ENCODE measurements around the gene DTHD1. TPM values are rescaled to one million over a fixed set of nuclear protein-coding genes. Genes with fewer than 3 reads are reported as not detected.

DTHD1 gene
- total RNA-seq, 1 experiment from 2014 or later: not detected

DNA sequence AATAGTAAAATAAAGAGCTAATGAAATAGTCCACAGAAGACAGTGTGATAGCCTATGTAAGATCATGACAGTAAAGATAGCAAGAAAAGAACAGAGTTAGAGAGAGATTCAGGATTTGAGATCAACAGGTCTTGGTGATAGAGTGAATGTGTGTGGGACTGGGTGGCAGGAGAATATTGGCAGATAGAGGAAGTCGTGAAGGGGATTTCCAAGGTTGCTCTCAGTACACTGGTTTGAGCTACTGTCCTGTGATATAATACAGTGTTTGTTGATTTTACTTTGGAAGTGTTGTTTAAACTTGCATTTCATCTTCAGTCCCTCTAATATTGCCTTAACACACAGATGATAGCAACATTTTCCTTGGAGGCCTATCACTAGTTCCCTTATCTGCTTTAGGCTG lies 44.1 kb downstream of the DTHD1 start:
- H3K9me3 ChIP-seq: no peaks in the 10 kb centered on the region
- no peak for DNase-seq
- H3K27me3 ChIP-seq: no peaks in the 10 kb centered on the region
- H3K4me3 ChIP-seq: no peak overlapping the region
- H3K36me3 ChIP-seq: no peaks in the 10 kb centered on the region

DNA sequence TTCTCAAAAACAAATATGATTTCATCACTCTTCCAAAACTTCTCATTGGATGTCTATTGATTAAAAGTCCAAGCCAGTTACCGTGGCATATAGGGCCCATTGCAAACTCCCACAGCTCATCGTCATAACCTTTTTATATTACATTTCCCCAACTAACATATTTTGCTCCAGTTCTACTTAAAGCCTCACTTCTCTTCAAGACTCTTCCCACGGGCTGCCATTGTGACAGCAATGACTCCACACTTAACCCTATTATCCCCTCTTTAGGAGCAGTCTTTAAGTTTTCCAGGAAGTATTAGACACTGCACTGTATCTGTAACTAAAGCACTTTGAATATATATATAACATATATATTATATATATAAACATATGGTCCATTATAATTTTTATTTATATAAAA lies 44.5 kb downstream of the DTHD1 start:
- no peaks in the 10 kb centered on the region for H3K36me3 ChIP-seq
- H3K4me3 ChIP-seq: no peak overlapping the region
- H3K9me3 ChIP-seq: no peaks in the 10 kb centered on the region
- H3K27me3 ChIP-seq: no peaks in the 10 kb centered on the region
- no peak for DNase-seq

DNA sequence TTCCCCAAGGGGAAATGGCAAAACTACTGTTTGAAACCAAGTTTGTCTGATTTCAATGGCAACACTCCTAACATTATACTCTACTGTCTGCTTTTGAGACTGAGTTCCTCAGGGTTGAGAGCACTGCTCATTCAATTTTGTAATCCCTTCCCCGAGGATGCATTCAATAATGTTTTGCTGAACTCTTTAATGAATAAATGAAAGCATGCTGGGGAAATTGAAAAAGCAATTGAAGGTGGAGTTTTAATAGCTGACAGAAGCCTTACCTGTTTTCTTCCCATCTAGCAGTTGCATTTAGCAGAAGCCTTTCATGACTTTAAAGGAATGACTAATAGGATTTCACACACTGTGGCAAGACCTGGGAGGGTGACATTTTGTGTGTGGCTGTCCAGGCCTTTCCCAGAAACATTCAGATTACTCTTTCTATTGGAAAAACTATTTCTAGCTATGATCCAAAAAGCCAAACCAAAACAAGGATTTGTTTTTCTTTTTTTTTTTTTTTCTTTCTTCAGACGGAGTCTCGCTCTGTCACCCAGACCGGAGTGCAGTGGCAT lies 45.1 kb downstream of the DTHD1 start:
- no peaks in the 10 kb centered on the region for H3K9me3 ChIP-seq
- no peak overlapping the region for H3K4me3 ChIP-seq
- H3K27me3 ChIP-seq: no peaks in the 10 kb centered on the region
- no peak for DNase-seq
- no peaks in the 10 kb centered on the region for H3K36me3 ChIP-seq

DNA sequence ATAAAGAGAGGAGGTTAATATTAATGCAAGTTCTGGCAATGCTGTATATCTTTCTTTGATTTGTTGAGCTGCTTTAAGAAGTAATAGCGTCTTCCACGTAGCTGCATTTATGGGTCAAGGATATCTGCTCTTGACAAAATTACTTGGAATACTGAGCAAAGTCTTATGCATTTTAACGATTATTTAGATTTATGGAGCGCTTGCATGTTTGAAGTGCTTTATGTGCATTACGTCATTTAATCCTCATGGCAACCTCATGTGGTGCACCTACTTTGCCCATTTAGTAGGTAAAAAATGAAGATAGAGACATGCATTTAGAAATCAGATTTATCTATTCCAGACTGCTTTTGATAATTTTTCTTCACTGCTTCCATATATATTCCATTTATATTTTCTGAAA lies 46.0 kb downstream of the DTHD1 start:
- DNase-seq: no peak
- H3K9me3 ChIP-seq: no peaks in the 10 kb centered on the region
- no peaks in the 10 kb centered on the region for H3K36me3 ChIP-seq
- H3K27me3 ChIP-seq: no peaks in the 10 kb centered on the region
- no peak overlapping the region for H3K4me3 ChIP-seq

DNA sequence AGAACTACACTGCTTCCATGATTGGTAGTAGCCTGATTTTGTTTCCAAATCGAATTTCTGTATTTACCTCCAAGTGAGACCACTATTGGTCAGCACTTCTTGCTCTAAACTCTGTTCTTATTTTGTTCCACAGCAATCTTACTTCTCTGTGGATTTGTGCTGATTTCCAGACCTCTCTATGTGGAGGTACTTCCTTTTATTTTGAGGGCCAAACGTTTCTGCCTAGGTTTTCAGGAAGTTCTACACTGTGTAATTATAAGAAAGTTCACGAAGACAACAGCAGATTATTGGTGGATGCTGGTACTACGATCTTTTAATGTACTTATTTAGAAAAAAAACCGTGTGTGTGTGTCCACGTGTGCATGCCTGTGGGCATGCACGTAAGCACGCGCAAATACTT lies 46.7 kb downstream of the DTHD1 start:
- Histone ChIP-seq H3K27me3 (no peaks in the 10 kb centered on the region), H3K4me3 (no peak overlapping the region), H3K36me3 (no peaks in the 10 kb centered on the region), H3K9me3 (no peaks in the 10 kb centered on the region)
- DNase-seq: no peak

DNA sequence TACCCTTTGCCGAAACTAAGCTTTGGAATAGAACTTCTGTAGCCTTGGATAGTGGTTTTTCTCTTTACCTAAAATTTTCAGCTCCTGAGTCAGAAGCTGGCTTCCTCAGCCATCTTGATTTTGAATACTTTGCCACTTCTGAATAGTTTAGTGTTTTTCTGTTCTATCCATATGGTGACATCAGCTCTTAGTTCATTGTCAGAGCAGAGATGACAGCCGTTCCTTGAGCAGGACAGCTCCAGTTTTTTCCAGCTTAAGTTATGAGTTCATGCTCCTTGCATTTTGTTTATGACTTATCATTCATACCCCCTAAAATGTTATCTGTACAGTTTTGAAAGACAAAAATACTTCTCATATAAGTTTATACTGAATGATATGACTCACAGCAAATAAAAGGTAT lies 47.8 kb downstream of the DTHD1 start:
- no peak for DNase-seq
- Histone ChIP-seq H3K9me3 (no peaks in the 10 kb centered on the region), H3K4me3 (no peak overlapping the region), H3K36me3 (no peaks in the 10 kb centered on the region), H3K27me3 (no peaks in the 10 kb centered on the region)

DNA sequence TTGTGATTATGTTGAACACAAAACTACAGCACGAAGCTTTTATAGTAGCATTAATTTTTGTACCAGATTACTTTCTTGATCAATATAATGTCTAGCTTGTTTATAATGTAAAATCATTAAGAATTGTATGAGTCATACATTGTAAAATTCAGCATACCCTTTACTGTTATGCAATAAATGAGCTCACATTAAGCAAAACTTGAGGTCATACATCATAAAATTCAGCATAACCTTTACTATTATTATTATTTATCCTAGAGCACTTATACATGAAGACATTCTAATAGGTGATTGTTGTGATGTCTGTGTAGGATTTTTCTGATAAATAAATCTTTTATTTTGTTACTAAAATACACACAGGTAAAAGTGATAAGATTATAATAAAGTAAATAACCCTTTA lies 49.4 kb downstream of the DTHD1 start:
- DNase-seq: no peak
- Histone ChIP-seq H3K9me3 (no peaks in the 10 kb centered on the region), H3K27me3 (no peaks in the 10 kb centered on the region), H3K4me3 (no peak overlapping the region), H3K36me3 (no peaks in the 10 kb centered on the region)

DNA sequence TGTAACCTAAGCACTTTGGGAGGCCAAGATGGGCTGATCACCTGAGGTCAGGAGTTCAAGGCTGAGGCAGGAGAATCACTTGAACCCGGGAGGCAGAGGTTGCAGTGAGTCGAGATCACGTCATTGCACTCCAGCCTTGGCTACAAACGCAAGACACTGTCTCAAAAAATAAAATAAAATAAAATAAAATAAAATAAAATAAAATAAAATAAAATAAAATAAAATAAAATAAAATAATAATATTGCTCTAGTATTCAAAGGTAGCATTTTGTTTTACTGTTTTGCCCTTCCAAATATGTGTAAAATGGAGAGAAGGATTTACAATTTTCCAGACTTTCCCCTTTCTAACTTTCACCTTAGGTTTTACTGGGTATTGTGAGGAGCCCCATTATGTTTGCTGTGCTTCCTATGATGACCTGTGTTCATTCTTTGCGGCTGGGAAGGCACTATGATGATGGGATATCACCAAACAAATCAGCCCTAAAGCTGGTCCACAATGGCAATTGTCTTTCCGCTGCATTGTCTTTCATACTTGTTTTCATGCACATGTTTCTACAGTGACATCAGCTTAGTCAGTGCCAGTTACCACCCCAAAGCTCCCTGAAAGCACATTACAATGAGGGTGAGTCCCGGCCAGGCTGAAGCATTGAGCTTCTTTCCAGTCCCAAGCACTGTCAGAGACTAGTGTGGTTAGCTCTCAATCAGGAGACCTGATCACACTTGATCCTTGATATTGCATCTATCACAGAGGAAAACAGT lies 50.8 kb downstream of the DTHD1 start:
- Histone ChIP-seq H3K27me3 (no peaks in the 10 kb centered on the region), H3K9me3 (no peaks in the 10 kb centered on the region), H3K4me3 (no peak overlapping the region), H3K36me3 (no peaks in the 10 kb centered on the region)
- no peak for DNase-seq

DNA sequence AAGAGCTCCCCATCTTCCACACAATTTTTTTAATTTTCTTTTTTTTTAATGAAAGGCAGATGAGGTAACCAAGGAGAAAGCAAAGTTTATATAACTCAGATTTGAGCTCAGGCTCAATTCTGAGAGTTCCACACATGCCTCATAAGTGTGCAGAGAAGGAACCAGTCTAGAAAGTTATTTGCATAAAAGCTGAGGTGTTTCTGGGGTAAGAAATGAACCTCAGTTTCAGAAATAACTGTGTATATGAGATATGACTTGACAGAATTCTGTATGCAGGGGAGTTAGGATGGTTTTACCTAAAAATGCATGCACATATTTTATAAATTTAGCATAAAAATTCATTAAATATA lies 51.3 kb downstream of the DTHD1 start:
- H3K36me3 ChIP-seq: no peaks in the 10 kb centered on the region
- no peaks in the 10 kb centered on the region for H3K27me3 ChIP-seq
- H3K9me3 ChIP-seq: no peaks in the 10 kb centered on the region
- DNase-seq: no peak
- H3K4me3 ChIP-seq: no peak overlapping the region

DNA sequence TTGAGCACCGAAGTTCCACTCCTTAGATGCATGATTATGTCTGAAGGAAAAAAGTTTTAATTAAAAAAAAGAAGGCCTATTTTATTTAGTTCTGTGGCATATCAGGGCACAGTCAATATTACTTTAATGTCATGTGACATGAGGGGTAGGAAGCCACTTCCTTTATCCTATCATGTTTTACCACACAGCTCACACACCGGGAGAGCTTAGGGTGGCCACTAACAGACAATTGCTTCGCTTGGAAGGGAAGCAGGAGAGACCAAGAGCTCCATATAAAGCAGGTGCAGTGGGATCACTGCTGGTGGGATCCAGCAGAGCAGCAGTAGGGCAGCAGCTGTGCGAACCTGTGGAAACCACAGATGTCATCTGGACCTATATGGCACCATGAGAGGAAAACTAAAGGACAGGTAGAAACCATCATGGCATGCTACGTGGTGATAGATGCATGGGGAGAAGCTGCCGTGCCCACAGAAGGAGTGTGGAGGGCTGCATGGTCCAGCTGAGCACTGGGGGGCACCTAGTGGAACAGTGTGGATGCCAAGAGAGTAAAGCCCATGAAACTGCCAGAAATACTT lies 52.0 kb downstream of the DTHD1 start:
- Histone ChIP-seq H3K27me3 (no peaks in the 10 kb centered on the region), H3K4me3 (no peak overlapping the region), H3K36me3 (no peaks in the 10 kb centered on the region), H3K9me3 (no peaks in the 10 kb centered on the region)
- DNase-seq: no peak

DNA sequence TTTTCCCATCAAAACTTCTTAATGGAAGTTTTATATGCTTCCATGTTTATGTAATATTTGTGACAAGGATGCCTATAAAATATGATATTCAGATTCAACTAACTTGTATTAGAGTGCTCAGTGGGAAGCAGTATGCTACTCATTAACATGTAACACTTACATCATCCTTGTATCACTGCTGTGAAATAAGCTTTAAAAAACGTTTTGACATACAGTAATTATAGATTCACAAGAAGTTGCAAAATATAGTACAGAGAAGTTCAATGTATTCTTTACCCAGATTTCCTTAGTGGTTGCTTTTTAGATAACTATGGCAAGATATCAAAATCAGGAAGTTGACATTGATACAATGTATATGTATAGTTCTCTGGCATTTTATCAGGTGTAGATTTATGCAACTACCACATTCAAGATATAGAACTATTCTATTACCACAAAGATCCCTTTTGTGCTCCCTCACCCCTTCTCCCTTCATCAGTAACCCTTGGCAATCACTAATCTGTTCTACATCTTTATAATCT lies 56.3 kb downstream of the DTHD1 start:
- Histone ChIP-seq H3K36me3 (no peaks in the 10 kb centered on the region), H3K4me3 (no peak overlapping the region), H3K27me3 (no peaks in the 10 kb centered on the region), H3K9me3 (no peaks in the 10 kb centered on the region)
- DNase-seq: no peak

DNA sequence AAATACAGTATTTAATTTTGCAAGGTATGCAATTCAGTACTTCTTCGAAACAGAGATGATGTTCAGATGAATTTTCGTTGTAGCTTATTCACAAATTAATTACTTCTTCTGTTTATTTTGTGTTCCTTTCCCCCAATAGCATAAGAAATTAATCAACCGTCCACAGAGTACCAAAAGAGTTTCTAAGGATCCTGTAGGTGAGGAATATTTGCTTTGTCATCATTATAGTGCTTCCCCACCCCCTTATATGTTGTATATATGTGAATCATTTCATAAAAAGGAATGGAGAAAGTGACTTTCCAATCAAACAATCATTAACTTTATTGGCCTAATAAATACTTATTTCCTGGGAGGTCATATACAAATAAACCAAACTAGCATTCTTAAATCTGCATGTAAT lies 57.6 kb downstream of the DTHD1 start:
- no peaks in the 10 kb centered on the region for H3K9me3 ChIP-seq
- no peak for DNase-seq

DNA sequence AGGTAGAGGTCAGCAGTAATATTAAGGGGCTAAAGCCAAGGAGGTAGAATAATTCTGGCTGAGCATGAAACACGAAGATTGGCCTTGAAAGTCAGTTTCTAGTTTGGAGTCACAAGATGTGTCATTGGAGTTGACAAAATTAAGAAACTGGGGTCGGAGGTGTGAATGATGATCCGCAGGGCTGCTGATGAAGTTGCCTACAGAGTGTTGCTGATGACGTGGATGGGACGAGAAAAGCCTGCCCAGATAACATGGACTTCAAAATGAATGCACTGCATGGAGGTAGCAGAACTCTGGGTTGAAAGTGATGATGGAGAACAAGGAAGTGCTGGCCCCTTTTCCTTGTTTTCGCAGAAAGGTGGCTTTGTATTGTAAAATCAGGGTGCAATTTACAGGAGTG lies 60.5 kb downstream of the DTHD1 start:
- H3K4me3 ChIP-seq: no peak overlapping the region
- DNase-seq: no peak
- H3K27me3 ChIP-seq: no peaks in the 10 kb centered on the region
- H3K36me3 ChIP-seq: no peaks in the 10 kb centered on the region
- no peaks in the 10 kb centered on the region for H3K9me3 ChIP-seq

More for the DNA sequence above, 57.6 kb downstream of the DTHD1 start:
- Histone ChIP-seq H3K36me3 (no peaks in the 10 kb centered on the region), H3K27me3 (no peaks in the 10 kb centered on the region), H3K4me3 (no peak overlapping the region)

DNA sequence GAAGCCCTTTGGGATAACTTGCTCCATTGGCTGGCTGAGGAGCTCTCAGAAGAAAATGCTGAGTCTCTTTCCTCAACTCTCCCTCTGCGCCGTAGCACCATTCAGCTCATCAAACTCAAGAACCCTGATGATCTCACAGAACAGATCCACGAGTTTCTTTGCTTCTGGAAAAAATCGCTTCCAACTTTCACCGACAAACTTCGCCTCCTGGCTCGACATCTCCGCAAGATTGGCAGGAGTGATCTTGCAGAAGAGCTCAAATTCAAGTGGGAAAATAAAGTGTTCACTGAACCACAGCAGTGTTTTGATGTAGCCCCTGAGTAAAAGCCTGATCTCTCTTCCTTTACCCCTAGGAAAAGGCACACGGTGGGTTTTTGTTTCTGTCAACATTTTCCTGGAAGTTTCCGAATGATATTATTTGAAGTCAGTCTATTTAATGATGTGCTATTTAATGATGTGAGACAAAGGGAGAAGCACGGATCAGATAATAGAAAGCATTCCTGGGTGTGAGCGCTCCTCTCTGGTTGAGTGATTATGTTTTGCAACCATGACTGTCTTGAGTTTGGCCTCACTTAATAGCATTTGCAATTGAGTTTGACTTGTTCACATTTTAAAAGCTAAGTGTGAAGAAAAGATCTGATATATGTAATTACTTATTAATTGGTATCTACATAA lies 62.2 kb downstream of the DTHD1 start:
- no peak for DNase-seq
- no peaks in the 10 kb centered on the region for H3K36me3 ChIP-seq
- no peaks in the 10 kb centered on the region for H3K9me3 ChIP-seq
- H3K4me3 ChIP-seq: no peak overlapping the region
- H3K27me3 ChIP-seq: no peaks in the 10 kb centered on the region

DNA sequence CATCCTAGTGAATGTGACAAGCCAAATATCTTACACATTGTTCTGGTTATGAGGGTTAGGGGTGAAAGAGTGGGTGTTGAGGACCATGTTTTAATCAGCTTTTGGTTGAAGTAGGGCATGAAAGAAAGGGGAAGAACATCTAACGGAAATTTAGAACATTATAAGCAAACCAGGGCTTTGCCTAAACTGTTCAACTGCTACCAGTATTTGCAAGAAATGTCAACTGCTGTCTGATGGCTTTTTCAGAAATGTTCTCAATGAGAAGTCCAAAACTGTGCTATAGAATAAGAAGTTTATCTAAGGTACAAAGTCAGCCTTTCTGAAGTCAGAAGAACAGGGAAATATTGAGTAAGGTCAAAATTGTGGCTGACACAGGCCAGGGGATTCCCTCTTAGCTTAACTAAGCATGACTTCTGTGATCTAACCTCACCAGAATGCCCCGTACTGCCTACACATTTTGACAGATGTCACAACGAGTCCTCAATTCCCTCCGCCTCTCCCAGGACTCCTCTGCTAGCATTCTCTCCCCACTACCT lies 67.1 kb downstream of the DTHD1 start:
- DNase-seq: no peak
- H3K36me3 ChIP-seq: no peaks in the 10 kb centered on the region
- no peaks in the 10 kb centered on the region for H3K9me3 ChIP-seq
- H3K4me3 ChIP-seq: no peak overlapping the region
- no peaks in the 10 kb centered on the region for H3K27me3 ChIP-seq

DNA sequence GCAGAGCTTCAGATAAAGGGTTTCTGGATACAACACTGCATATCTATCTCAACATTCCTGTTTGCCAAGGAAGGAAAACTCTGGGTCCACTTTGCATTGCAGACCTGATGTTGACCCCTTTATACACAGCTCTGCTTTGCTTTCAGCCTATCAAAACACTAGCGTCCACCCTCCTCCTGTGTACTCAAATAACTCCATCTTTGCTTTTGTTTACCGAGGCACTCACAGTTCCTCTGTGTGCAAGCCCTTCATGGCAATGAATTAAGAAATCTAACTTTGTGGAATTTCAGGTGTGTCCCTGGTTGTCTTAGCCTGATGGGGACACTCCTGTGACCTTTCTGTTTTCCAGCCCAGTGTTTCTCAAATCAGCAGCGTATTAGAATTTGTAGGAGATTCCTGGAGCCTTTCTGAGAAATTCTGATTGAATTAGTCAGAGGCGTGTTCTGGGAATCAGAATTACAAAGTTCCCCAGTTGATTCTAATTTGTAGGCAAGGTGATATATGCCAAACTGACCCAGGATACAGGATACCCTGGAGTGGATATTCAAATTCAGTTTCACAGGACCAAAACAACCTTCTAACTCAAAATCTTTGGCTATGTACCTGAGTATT lies 68.6 kb downstream of the DTHD1 start:
- H3K4me3 ChIP-seq: no peak overlapping the region
- H3K27me3 ChIP-seq: no peaks in the 10 kb centered on the region
- no peaks in the 10 kb centered on the region for H3K9me3 ChIP-seq
- DNase-seq: no peak
- no peaks in the 10 kb centered on the region for H3K36me3 ChIP-seq

DNA sequence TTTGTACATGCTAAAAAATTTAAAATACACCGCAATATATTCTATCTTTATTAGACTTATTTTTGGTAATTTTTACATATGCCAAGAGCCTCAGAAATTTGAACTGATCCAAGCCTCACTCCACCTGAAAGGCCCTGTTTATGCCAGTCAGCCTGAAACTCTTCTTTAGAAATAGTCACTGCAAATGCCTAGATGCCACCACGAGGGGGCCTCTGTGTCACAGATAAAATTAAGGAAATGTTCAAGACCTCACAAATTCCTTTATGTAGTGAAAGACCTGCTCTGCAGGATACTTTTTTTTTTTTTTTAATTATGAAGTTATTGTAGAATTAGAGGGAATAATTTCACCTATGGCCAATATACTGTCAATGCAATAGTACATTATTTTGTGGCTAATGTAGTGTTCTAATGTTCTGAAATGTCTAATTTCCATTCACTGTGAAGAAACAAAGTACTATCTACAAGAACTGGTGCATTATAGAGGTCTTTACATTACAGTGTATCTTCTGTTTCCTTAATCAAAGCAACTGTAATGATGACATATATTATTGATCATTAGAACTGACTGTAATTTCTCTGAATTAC lies 69.8 kb downstream of the DTHD1 start:
- H3K36me3 ChIP-seq: no peaks in the 10 kb centered on the region

More for the DNA sequence above, 69.8 kb downstream of the DTHD1 start:
- no peaks in the 10 kb centered on the region for H3K9me3 ChIP-seq
- no peaks in the 10 kb centered on the region for H3K27me3 ChIP-seq
- peak; percentile 7 for DNase-seq
- H3K4me3 ChIP-seq: no peak overlapping the region
